GM19324 (cell line): Measurements from ENCODE around the gene TPRN.

Experiments used
- ATAC-seq: cut with Tn5 transposase; IDR thresholded peaks from one replicate; pipeline ENCODE4 v1.9.1; 2021; ENCODE audit warnings: mild to moderate bottlenecking, moderate library complexity; ENCODE audit not compliant: unreplicated experiment, low FRiP score

The TPRN gene

DNA sequence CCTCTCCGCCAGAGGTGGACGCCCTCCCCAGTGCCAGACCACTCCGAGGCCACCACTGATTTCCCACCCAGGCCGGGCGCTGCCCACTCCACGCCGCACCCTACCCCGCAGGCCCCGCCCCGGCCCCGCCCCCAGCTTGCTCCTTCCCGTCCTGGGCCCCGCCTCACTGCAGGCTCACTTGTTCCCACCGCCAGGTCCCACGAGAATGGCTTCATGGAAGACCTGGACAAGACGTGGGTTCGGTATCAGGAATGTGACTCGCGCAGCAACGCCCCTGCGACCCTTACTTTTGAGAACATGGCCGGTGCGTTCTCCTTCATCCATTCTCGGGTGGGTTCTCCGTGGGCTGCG, 37.2 kb downstream of the TPRN start:
- no peak for ATAC-seq

DNA sequence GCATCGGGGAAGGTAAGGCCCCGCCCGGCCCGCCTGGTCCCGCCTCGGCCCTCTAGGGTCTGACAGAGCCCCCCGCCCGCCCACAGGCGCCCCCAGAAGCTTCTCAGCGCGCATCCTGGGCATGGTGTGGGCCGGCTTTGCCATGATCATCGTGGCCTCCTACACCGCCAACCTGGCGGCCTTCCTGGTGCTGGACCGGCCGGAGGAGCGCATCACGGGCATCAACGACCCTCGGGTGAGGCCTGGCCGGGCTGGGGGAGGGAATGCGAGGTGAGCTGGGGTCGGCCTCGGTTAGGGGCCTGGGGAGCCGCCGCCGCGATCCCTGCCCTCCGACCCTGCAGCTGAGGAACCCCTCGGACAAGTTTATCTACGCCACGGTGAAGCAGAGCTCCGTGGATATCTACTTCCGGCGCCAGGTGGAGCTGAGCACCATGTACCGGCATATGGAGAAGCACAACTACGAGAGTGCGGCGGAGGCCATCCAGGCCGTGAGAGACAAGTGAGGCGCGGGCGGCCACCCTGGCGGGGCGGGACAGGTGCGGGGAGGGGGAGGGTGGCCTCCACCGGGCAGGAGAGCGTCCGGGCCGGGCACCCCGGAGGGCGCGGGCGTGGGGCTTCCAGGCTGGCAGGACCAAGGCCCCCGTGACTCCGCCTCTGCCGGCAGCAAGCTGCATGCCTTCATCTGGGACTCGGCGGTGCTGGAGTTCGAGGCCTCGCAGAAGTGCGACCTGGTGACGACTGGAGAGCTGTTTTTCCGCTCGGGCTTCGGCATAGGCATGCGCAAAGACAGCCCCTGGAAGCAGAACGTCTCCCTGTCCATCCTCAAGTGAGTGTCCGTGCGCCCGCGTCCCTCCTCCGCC, 37.8 kb downstream of the TPRN start:
- no peak for ATAC-seq

DNA sequence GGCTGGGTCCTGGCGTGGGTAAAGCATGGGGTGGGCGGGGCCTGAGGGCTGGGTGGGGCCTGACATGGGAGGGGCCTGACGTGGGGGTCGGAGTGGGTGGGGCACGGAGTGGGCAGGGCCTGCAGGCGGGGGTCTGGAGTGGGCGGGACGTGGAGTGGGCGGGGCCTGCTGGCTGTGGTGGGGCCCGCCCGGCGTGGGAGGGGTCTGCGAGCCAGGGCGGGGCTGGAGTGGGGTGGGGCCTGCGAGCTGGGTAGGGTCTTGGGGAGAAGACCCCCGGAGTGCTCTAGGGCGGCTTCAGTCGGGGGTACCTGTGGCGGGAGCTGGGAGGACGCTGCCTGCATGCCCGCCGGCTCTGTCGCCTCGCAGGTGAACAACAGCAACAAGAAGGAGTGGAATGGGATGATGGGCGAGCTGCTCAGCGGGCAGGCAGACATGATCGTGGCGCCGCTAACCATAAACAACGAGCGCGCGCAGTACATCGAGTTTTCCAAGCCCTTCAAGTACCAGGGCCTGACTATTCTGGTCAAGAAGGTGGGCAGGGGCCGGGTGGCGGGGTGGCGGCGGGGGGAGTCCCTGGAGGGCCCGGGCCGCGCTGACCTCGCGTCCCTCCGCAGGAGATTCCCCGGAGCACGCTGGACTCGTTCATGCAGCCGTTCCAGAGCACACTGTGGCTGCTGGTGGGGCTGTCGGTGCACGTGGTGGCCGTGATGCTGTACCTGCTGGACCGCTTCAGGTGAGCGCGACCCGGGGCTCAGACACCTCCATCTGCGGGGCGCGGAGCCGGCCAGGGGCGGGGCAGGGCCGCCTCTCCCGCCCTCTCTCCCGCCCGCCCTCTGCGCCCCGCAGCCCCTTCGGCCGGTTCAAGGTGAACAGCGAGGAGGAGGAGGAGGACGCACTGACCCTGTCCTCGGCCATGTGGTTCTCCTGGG, 38.7 kb downstream of the TPRN start:
- no peak for ATAC-seq

DNA sequence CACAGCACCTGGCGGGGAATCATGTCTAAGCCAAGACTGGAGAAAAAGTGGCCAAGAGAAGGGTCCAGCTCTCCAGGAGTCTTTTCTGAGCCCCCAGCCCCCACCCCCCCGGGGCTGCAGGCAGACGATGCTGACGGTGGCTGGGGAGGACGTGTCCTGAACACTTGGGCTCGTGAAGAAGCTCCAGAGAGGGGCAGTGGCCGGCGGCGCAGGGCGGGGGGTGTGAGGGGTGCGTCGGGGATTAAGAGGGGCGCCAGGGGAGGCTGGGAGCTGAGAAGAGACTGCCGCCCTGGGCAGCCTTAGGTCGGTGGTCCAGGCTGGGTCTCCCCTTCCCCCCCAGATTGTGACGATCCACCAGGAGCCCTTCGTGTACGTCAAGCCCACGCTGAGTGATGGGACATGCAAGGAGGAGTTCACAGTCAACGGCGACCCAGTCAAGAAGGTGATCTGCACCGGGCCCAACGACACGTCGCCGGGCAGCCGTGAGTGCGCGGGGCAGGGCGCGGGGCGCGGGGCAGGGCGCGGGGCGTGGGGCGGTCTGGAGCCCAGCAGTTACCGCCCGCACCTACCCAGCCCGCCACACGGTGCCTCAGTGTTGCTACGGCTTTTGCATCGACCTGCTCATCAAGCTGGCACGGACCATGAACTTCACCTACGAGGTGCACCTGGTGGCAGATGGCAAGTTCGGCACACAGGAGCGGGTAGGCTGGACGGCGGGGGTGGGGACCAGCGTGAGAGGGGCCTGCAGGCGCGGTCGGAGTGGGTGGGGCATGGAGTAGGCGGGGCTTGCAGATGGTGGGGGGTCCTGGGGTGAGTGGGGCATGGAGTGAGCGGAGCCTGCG, 39.6 kb downstream of the TPRN start:
- no peak for ATAC-seq

DNA sequence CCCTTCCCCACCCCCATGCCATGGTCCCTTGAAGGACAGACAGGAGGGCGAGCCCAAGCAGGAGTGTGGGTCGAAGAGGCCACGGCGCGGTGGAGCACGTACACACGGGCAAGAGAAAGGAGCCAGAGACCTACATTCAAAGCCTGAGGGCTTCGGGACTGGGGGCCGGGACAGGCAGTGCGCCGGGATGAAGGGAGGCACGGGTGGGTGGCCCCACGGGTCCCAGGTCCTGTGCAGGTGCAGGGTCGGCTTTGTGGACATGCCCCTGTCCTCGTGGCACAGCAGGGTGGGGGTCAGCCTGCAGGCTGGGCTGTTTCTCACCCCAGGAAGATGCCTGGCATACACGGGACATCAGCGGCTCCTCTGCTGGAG, 40.5 kb downstream of the TPRN start:
- no peak for ATAC-seq

DNA sequence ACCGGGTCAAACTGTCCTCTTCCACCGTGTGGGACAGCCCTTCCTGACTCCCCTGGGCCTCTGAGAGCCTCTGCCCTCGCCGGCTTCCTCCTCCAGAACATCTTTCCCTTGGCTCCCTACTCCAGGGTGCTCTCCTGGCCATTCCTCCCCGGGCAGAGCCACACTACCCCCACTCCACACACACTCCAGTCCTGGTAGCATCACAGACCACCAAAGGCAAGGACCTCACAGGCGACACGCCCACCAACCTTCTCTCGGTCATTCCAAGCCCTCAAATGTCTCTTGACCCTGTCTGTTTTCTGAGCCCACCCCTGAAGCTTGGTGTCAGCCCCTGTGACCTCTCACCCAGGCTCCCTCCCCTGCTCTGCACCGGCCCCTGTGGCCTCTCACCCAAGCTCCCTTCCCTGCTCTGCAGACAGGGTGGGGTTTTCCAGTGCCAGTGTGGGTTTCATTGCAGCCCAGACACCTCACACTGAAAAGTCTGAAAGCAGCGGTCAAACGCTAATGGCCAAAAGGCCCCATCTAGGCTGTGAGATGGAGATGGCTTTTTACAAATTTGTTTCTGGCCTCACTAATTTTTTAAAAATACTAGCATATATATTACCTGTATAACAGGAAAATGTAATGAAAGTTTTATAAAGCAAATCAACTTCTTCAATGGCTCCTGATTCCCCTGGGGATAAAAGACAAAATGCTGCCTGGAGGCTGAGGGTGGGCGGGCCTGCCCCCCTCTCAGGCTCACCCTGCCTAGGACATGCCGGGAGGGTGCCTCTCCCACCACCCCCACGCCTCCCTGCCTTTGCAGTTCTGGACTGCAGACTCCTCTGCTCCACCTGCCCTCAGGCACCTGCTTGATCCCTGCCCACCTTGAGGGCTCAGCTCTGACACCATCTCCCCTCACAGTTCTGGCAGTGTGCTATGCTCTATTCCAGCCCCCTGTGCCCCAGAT, 41.2 kb downstream of the TPRN start:
- no peak for ATAC-seq

DNA sequence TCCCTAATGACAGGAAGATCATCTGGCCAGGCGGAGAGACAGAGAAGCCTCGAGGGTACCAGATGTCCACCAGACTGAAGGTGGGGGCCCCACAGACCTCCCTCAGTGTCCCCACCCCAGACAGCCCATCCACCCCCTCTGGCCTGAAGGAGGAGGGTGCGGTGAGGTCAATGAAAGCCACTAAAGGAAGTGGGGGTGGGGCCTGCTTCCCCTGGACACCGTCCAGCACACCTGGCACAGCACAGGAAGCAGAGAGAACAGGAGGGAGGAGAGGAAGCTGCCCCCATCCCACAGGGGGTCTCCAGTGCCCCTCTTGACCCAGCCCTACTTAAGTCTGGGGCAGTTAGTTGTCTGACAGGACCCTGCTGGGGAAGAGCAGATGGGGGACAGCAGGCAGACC, 41.9 kb downstream of the TPRN start:
- ATAC-seq, result no peak

DNA sequence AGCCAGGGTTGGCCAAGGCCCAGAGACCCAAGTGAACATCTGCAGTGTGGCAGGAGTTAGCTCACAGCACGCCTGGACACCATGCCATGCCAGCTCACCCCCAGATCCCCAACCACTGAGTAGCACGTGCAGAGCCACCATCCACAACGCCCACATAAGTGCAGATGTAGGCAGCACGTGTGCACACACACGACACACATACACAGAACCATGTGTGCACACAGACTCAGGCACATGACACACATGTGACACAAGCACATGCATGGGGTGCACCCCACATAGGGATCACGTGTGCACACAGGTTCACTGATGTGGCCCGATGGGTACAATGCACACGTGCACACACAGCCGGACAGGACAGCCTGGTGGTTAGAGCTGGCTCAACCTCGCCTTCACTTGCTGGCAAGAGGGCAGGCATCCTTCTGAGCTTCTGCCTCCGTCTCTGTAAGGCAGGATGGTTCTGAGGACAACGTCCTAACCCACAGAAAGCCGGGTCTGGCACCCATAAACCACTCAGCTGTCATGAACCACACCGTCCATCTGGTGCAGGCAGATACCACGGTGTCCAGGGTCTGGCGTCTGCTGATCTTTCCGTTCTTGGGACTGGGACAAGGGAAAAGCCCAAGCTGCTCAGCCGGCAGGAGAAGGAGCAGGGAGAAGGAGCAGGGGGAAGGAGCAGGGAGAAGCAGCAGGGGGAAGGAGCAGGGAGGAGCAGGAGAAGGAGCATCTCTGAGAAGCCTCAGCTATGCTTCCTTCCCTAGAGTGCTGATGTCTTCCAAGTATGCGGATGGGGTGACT, 42.7 kb downstream of the TPRN start:
- no peak for ATAC-seq

DNA sequence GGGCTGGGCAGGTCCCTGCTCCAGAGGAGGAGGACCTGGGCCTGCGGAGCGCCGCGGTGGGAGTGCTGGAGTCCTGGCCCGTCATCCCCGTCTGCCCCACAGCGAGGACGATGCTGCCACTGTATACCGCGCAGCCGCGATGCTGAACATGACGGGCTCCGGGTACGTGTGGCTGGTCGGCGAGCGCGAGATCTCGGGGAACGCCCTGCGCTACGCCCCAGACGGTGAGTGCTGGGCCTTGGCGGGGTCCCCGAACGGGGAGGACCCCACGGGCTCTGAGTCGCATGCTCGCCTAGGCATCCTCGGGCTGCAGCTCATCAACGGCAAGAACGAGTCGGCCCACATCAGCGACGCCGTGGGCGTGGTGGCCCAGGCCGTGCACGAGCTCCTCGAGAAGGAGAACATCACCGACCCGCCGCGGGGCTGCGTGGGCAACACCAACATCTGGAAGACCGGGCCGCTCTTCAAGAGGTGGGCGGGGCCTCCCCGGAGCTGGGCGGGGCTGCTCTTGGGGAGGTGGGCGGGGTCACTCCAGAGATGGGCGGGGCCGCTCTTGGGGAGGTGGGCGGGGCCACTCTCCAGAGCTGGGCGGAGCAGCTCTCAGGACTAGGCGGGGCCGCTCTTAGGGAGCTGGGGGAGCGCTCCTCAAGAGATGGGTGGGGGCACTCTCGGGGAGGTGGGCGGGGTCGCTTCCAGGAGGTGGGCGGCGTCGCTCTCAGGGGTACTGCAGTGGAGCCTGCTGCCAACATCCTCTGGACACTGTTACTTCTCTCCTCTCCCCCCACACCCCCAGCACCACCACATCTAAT, 43.8 kb downstream of the TPRN start:
- ATAC-seq, result no peak

DNA sequence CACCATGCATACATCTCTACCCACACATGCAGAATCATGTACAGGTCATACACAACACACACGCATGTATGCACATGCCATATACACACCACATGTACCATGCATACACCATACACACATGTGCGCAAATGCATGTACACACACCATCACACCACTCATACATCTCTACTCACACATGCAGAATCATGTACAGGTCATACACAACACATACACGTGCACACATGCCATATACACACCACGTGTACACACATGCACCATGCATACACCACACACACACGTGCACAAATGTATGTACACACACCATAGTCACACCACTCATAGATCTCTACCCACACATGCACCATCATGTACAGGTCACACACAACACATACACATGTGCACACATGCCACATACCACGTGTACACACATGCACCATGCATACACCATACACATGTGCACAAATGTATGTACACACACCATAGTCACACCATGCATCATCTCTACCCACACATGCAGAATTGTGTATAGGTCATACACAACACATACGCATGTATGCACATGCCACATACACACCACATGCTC, 47.6 kb downstream of the TPRN start:
- ATAC-seq, result no peak

DNA sequence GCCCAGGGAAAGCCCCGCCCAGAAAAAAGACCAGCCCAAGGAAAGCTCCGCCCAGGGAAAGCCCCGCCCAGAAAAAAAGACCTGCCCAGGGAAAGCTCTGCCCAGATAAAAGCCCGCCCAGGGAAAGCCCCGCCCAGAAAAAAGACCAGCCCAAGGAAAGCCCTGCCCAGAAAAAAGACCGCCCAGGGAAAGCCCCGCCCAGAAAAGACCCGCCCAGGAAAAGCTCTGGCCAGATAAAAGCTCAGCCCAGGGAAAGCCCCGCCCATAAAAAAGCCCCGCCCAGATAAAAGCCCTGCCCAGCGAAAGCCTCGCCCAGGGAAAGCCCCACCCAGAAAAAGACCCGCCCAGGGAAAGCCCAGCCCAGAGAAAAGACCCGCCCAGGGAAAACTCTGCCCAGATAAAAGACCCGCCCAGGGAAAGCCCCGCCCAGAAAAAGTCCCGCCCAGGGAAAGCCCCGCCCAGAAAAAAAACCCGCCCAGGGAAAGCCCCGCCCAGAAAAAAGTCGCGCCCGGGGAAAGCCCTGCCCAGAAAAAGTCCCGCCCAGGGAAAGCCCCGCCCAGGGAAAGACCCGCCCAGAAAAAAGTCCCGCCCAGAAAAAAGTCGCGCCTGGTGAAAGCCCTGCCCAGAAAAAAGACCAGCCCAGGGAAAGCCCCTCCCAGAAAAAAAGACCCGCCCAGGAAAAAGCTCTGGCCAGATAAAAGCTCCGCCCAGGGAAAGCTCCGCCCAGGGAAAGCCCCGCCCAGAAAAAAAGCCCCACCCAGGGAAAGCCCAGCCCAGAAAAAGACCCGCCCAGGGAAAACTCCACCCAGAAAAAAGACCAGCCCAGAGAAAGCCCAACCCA, 49.7 kb downstream of the TPRN start:
- no peak for ATAC-seq

DNA sequence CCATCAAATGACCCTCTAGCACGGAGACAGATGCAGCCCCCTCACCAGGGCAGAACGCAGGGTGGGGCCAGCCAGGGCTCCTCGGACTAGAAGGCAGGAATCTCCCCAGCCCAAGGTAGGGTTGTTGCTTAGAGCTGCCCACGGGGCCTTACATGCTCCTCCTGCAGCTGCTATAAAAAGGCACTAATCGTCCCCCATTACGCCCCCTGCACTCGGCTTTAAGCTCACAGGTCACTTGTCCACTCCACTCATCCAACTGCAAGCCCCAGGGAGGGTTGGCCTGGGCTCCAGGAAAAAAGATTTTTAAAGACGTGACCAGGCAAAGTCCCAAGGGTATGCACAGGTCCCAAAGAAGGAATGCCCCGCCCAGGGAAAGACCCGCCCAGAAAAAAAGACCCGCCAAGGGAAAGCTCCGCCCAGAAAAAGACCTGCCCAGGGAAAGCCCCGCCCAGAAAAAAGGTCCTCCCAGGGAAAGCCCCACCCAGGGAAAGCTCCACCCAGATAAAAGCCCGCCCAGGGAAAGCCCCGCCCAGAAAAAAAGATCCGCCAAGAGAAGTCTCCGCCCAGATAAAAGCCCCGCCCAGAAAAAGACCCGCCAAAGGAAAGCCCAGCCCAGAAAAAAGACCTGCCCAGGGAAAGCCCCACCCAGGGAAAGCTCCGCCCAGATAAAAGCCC, 50.5 kb downstream of the TPRN start:
- ATAC-seq, result no peak

DNA sequence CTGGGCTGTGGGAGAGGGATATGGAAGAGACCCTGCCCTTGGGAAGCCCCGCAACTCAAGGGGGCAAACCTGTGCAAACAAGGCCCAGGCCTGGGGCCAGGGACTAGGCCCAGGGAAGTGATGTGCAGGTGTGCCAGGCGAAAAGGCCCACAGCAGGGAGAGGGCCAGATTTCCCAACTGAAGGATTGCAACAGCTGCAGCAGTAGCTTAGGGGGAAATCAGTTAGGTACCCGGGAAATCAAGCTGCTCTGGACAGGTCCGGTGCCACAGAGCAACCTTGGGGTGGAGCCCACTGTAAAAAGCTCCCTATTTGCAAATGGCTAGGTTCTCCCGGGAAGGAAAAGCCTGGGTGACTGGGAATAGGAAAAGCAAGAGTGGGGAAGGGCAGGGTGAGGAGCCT, 51.2 kb downstream of the TPRN start:
- no peak for ATAC-seq

DNA sequence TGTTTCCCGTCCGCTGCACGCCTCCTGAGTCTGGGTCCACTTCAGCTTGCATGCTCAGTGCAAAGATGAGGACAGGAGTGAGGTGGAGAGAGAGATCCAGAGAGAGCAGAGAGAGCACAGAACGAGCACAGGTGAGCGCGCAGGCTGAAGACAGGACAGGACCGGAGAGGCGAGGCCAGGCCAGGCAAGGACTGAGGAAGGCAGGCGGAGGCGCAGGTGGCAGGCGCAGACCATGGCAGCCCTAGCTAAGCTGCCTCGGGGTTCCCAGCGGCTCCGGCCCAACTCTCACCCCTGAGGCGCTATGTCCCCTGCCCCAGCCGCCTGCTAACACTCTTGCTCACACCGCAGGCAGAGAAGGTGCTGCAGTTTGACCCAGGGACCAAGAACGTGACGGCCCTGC, 51.9 kb downstream of the TPRN start:
- no peak for ATAC-seq

DNA sequence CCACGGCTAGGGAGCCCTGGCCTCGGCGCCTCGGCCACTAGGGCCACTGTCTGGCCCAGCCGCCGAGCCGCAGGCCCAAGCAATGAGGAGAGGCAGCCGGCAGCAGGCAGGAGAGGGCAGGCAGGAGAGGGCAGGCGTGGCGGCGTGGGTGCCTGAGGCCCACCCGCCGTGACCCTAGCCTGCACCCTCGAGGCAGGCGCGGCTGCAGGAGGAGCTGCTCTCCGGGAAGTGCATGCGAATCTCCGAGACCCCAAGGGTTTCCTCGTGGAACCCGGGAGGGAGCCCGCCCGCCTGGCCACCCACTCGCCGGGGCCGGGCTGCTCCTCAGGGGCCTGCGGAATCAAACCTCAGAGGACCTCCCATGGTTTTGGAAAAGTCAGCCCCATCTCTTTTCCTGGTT, 52.3 kb downstream of the TPRN start:
- ATAC-seq, result no peak

DNA sequence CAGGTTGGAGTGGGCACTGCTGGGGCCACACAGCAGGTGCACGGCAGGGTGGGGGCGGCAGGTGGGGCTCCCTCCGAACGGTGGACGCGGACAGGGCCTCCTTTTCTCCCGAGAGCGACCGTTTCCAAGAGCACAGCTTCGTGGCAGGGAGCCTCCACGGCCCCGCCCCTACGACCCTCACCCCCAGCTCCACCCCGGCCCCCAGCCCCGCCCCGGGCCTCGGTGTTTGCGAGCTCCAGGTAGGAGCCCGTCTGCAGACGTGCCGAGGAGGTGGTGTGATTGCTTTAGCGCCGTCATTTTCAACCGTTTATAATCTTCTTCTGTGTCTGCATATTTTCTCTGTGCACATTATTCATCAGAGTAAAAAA, 52.8 kb downstream of the TPRN start:
- ATAC-seq, result no peak
